ENCODE data around the gene MROH7. TPM values are rescaled to one million over a fixed set of nuclear protein-coding genes. Genes with fewer than 3 reads are reported as not detected.

The MROH7 gene
- total and polyA plus RNA-seq, 4 donors = 0.07 to 2.8 (median 0.58) TPM

DNA sequence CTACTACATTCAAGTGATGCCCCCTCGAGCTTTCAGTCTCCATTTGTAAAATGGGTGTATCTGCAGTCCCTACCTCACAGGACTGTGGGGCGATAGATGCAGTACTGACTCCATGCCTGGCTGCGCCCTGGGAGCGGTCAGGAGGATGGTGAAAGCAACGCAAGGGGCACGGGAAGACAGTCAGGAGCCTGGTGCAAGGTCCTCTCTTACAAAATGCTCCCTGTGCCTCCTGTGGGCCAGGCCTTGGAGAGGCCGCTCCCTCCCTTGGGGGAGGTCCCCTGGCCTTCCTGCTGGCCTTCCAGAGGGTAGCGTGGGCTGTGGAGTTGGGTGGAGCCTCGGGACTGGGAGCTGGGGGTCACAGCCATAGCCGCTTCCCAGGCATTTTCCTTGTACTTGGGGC lies 39.9 kb upstream of the MROH7 start:
- no peaks in the 10 kb centered on the region for H3K27me3 ChIP-seq (ENCODE audit: control insufficient read depth in 4 of 4, insufficient read depth in 4 of 4, low read length in 3 of 4)
- TF ChIP-seq YY1 (IDR thresholded peaks at IDR 0.05) = no peak
- TF ChIP-seq, protein P1, sequence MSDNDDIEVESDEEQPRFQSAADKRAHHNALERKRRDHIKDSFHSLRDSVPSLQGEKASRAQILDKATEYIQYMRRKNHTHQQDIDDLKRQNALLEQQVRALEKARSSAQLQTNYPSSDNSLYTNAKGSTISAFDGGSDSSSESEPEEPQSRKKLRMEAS (IDR thresholded peaks at IDR 0.05) = no peak
- TF ChIP-seq, protein P2, sequence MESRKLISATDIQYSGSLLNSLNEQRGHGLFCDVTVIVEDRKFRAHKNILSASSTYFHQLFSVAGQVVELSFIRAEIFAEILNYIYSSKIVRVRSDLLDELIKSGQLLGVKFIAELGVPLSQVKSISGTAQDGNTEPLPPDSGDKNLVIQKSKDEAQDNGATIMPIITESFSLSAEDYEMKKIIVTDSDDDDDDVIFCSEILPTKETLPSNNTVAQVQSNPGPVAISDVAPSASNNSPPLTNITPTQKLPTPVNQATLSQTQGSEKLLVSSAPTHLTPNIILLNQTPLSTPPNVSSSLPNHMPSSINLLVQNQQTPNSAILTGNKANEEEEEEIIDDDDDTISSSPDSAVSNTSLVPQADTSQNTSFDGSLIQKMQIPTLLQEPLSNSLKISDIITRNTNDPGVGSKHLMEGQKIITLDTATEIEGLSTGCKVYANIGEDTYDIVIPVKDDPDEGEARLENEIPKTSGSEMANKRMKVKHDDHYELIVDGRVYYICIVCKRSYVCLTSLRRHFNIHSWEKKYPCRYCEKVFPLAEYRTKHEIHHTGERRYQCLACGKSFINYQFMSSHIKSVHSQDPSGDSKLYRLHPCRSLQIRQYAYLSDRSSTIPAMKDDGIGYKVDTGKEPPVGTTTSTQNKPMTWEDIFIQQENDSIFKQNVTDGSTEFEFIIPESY (IDR thresholded peaks at IDR 0.05) = no peak
- TF ChIP-seq SP1 (IDR thresholded peaks at IDR 0.05) = no peak
- TF ChIP-seq FOXA2 (IDR thresholded peaks at IDR 0.05) = no peak
- no peak for TF ChIP-seq NR2F2 (IDR thresholded peaks at IDR 0.05)
- TF ChIP-seq HNF4A (conservative IDR thresholded peaks at IDR 0.05) = no peak
- no peak for TF ChIP-seq JUND (IDR thresholded peaks at IDR 0.05)
- TF ChIP-seq RXRA (IDR thresholded peaks at IDR 0.05) = no peak
- TF ChIP-seq RAD21 (IDR thresholded peaks at IDR 0.05) = no peak
- TF ChIP-seq, protein P3, sequence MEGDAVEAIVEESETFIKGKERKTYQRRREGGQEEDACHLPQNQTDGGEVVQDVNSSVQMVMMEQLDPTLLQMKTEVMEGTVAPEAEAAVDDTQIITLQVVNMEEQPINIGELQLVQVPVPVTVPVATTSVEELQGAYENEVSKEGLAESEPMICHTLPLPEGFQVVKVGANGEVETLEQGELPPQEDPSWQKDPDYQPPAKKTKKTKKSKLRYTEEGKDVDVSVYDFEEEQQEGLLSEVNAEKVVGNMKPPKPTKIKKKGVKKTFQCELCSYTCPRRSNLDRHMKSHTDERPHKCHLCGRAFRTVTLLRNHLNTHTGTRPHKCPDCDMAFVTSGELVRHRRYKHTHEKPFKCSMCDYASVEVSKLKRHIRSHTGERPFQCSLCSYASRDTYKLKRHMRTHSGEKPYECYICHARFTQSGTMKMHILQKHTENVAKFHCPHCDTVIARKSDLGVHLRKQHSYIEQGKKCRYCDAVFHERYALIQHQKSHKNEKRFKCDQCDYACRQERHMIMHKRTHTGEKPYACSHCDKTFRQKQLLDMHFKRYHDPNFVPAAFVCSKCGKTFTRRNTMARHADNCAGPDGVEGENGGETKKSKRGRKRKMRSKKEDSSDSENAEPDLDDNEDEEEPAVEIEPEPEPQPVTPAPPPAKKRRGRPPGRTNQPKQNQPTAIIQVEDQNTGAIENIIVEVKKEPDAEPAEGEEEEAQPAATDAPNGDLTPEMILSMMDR (IDR thresholded peaks at IDR 0.05; ENCODE audit: low read depth, low read length, missing input control) = no peak
- TF ChIP-seq, protein P4, sequence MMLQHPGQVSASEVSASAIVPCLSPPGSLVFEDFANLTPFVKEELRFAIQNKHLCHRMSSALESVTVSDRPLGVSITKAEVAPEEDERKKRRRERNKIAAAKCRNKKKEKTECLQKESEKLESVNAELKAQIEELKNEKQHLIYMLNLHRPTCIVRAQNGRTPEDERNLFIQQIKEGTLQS (IDR thresholded peaks at IDR 0.05) = no peak
- no peak for TF ChIP-seq GABPA (IDR thresholded peaks at IDR 0.05 in 1 of 2, conservative IDR thresholded peaks at IDR 0.05 in 1 of 2)
- TF ChIP-seq TAF1 (conservative IDR thresholded peaks at IDR 0.05) = no peak
- TF ChIP-seq HNF4G (IDR thresholded peaks at IDR 0.05) = no peak
- TF ChIP-seq EGR1 (IDR thresholded peaks at IDR 0.05; ENCODE audit: low read depth in 2 of 2) = no peak
- TF ChIP-seq, protein P5, sequence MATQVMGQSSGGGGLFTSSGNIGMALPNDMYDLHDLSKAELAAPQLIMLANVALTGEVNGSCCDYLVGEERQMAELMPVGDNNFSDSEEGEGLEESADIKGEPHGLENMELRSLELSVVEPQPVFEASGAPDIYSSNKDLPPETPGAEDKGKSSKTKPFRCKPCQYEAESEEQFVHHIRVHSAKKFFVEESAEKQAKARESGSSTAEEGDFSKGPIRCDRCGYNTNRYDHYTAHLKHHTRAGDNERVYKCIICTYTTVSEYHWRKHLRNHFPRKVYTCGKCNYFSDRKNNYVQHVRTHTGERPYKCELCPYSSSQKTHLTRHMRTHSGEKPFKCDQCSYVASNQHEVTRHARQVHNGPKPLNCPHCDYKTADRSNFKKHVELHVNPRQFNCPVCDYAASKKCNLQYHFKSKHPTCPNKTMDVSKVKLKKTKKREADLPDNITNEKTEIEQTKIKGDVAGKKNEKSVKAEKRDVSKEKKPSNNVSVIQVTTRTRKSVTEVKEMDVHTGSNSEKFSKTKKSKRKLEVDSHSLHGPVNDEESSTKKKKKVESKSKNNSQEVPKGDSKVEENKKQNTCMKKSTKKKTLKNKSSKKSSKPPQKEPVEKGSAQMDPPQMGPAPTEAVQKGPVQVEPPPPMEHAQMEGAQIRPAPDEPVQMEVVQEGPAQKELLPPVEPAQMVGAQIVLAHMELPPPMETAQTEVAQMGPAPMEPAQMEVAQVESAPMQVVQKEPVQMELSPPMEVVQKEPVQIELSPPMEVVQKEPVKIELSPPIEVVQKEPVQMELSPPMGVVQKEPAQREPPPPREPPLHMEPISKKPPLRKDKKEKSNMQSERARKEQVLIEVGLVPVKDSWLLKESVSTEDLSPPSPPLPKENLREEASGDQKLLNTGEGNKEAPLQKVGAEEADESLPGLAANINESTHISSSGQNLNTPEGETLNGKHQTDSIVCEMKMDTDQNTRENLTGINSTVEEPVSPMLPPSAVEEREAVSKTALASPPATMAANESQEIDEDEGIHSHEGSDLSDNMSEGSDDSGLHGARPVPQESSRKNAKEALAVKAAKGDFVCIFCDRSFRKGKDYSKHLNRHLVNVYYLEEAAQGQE (IDR thresholded peaks at IDR 0.05) = no peak
- no peak for TF ChIP-seq FOXA1 (IDR thresholded peaks at IDR 0.05)
- no peaks in the 10 kb centered on the region for H3K4me1 ChIP-seq (ENCODE audit: control insufficient read depth in 4 of 4, insufficient read depth in 4 of 4, low read length in 3 of 4)
- no peaks in the 10 kb centered on the region for H3K36me3 ChIP-seq (ENCODE audit: control insufficient read depth in 4 of 4, insufficient read depth in 3 of 4, low read depth in 1 of 4, low read length in 3 of 4)
- H3K9ac ChIP-seq (ENCODE audit: low read depth in 1 of 2, low read length in 2 of 2) = no peak overlapping the region
- H3K4me3 ChIP-seq (ENCODE audit: low read depth in 1 of 3, low read length in 3 of 3) = no peak overlapping the region
- 91% methylated on average over 10 of the region's 10 CpGs for WGBS
- H3K9me3 ChIP-seq (ENCODE audit: control insufficient read depth in 4 of 4, low read length in 3 of 4) = no peaks in the 10 kb centered on the region
- DNase-seq (ENCODE audit: low spot score) = no peak
- H3K27ac ChIP-seq (ENCODE audit: low read depth in 1 of 2, low read length in 2 of 2) = no peak overlapping the region

All from liver (tissue), 9 donors.